Subcutaneous adipose tissue (tissue), 4 donors: ENCODE results near the gene ASTN1. TPM values are rescaled to one million over a fixed set of nuclear protein-coding genes. Genes with fewer than 3 reads are reported as not detected.

ENCODE experiments used
- CTCF ChIP-seq: fragments of 450-650 bp; IDR thresholded peaks from one replicate; pipeline ENCODE4 v1.5.1; 2016; ENCODE audit warnings: low read depth, mild to moderate bottlenecking, control low read depth, antibody characterized with exemption, moderate library complexity
- total RNA-seq, 4 donors: library from RNA; depleted of rRNA; stranded (reverse); fragments of >200 nt; gene quantifications; one replicate each; pipeline ENCODE4 v1.1.0, GENCODE V29; 2016

ASTN1 gene
- total RNA-seq, 4 donors from 2014 or later, result 0.33 TPM; not detected in 3

GRCh38 chr1:176854758-176855745 is 309.5 kb downstream of the ASTN1 start:
- TF ChIP-seq CTCF, result no peak

DNA sequence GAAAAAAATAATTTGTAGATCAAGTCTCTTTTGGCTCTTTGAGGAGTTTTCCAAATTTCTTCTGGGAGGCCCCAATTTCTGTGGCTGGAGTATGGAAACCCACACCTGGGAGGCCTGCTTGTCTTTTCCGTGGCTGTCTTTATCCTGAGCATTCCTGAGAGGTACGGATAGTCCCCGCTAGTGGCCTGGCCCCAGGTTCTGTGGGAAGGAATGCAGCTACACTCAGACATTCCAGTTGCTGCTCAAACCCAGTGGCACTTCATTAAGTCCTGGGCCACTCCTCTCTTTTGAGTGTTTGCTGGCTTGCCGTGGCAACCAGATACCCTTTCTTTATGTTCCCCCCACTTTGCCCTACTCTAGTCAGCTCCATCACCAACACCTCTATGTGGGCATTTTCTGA is 310.4 kb downstream of the ASTN1 start:
- no peak for TF ChIP-seq CTCF

DNA sequence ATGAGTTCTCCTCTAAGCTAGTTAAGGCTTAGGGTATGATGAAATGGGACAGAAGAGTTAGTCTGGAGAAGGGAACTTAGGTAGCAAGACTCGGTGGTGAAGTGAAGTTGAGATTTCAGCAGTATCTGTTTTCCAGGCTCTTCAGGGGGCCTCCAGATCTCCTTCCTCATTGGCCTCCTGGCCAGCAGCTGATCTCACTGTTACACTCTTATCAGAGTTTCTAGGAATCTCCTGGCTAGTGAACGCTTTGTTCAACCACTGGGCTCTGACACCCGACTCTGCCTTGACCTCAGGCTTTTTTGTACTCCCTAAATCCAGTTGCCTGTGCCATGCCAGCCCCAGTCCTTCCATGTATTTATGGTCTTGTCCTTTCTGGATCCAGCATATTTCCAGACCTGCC is 311.0 kb downstream of the ASTN1 start:
- no peak for TF ChIP-seq CTCF

DNA sequence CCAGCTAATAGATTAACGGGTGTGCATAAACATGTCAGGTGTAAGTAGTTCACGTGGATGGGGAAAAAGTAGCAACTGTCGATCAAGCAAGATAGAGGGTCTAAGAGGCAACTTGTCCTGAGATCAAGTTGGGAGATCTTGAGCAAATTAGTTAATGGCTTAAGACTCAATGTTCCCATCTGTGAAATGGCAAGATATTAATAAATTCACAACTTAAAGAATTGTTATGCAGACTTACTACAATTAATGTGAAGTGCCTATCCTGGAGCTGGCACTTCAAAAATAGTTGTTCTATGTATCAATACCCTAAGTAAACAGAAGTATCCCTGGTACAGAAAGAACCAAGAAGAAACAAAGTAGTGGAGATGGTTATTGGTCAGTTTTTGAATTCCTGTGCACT is 312.4 kb downstream of the ASTN1 start:
- no peak for TF ChIP-seq CTCF

GRCh38 chr1:176850871-176851270 is 313.6 kb downstream of the ASTN1 start:
- no peak for TF ChIP-seq CTCF

GRCh38 chr1:176849281-176849680 is 315.2 kb downstream of the ASTN1 start:
- no peak for TF ChIP-seq CTCF

DNA sequence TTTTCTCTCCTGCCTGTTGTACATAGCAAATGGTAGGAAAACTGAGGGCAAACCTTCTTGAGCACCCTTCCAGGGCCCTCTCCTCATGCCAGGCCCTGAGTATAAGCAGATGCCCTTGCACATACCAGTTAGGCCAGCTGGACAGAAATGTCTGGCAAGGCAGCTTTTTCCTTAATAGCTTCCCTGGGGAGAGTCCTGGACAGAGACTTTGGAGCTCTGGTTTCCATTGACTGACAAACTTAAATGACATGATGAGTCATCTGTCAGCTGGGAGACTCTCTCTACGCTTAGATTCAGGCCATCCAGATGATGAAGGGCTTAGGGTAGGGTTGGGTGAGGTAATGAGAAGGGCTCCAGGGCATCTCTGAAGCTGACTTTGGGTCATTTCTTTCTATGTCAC is 317.5 kb downstream of the ASTN1 start:
- TF ChIP-seq CTCF, result no peak
